Measurements from ENCODE around the gene XPO1. TPM values are rescaled to one million over a fixed set of nuclear protein-coding genes. Genes with fewer than 3 reads are reported as not detected.
"Not testable (repeated sequence)": the region's sequence is repeated elsewhere in the genome, so short reads cannot be mapped to it uniquely, and the experiment has no call there.

XPO1 gene
- total RNA-seq, 1 donor from 2014 or later: 221 TPM

DNA sequence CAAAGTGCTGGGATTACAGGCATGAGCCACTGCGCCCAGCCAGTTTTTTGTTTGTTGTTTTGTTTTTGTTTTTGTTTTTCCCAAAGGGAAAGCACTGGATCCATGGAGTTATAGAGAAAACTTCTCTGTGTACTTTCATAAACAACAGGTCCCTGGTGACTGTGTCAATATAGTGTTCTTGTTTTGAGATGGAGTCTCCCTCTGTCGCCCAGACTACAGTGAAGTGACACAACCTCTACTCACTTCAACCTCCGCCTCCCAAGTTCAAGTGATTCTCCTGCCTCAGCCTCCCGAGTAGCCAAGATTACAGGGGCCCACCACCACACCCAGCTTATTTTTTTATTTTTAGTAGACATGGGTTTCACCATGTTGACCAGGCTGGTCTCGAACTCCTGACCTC is 83.8 kb downstream of the XPO1 start:
- peaks cover 19% of the 10 kb centered on the region for H3K4me1 Mint-ChIP-seq (ENCODE audit: low read depth)
- H3K36me3 Mint-ChIP-seq (ENCODE audit: low read depth): peaks cover 38% of the 10 kb centered on the region
- intact Hi-C loops (cut with micrococcal nuclease): no loop called here
- no peak overlapping the region for H3K27ac Mint-ChIP-seq
- no peak overlapping the region for H3K4me3 Mint-ChIP-seq (ENCODE audit: low read depth)
- no peaks in the 10 kb centered on the region for H3K27me3 Mint-ChIP-seq (ENCODE audit: low read depth)
- no peak for DNase-seq (ENCODE audit: low spot score)
- H3K9me3 Mint-ChIP-seq: peaks cover 10% of the 10 kb centered on the region

DNA sequence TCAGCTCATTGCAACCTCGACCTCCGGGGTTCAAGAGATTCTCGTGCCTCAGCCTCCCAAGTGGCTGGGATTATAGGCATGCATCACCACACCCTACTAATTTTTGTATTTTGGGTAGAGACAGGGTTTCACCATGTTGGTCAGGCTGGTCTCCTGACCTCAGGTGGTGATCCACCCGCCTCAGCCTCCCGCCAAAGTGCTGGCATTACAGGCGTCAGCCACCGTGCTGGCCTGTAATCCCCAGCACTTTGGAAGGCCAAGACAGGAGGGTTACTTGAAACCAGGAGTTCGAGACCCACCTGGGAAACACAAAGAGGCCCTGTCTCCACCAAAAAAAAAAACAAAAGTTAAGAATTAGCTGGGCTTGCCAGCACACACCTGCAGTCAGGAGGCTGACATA is 85.8 kb downstream of the XPO1 start:
- DNase-seq (ENCODE audit: low spot score): no peak
- no peak overlapping the region for H3K27ac Mint-ChIP-seq

DNA sequence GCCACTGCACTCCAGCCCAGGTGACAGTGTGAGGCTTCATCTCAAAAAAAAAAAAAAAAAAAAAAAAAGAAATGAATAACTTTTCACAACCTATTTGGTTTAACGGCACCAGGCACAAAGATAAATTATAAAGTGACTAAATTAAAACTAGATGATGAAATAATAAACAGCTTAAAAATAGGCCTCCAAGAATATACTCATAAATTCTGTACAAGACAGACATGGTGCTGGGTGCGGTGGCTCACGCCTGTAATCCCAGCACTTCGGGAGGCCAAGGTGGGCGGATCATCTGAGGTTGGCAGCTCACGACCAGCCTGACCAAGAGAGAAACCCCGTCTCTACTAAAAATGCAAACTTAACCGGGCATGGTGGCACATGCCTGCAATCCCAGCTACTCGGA is 87.0 kb downstream of the XPO1 start:
- peaks cover 4% of the 10 kb centered on the region for H3K4me1 Mint-ChIP-seq (ENCODE audit: low read depth)
- no peak overlapping the region for H3K27ac Mint-ChIP-seq
- no peak for DNase-seq (ENCODE audit: low spot score)
- intact Hi-C loops (cut with micrococcal nuclease): no loop called here
- H3K27me3 Mint-ChIP-seq (ENCODE audit: low read depth): no peaks in the 10 kb centered on the region
- H3K36me3 Mint-ChIP-seq (ENCODE audit: low read depth): peaks cover 42% of the 10 kb centered on the region
- no peak overlapping the region for H3K4me3 Mint-ChIP-seq (ENCODE audit: low read depth)
- H3K9me3 Mint-ChIP-seq: peaks cover 16% of the 10 kb centered on the region

More for the DNA sequence above, 85.8 kb downstream of the XPO1 start:
- Mint-ChIP-seq H3K27me3 (ENCODE audit: low read depth) (no peaks in the 10 kb centered on the region), H3K4me3 (ENCODE audit: low read depth) (no peak overlapping the region), H3K36me3 (ENCODE audit: low read depth) (peaks cover 42% of the 10 kb centered on the region), H3K4me1 (ENCODE audit: low read depth) (peaks cover 8% of the 10 kb centered on the region), H3K9me3 (peaks cover 16% of the 10 kb centered on the region)
- intact Hi-C loops (cut with micrococcal nuclease): no loop called here

DNA sequence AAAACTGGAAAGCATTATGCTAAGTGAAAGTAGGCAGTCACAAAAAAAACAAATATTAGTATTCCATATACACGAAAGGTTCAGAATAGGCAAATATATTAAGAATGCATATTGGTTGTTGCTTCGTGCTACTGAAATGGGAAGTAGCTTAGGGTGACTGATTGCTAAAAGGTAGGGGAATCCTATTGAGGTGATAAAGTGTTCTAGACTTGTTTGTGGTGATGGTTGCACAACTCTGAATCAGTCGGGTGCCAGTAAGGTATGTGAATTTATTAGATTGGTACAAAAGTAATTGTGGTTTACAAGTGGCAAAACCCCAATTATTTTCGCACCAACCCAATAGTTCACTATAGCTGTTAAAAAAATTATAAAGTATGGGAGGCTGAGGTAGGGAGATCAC is 88.0 kb downstream of the XPO1 start:
- Mint-ChIP-seq H3K9me3 (peaks cover 16% of the 10 kb centered on the region), H3K4me3 (ENCODE audit: low read depth) (no peak overlapping the region), H3K27ac (no peak overlapping the region), H3K27me3 (ENCODE audit: low read depth) (no peaks in the 10 kb centered on the region), H3K4me1 (ENCODE audit: low read depth) (no peaks in the 10 kb centered on the region), H3K36me3 (ENCODE audit: low read depth) (peaks cover 33% of the 10 kb centered on the region)
- DNase-seq (ENCODE audit: low spot score): no peak
- intact Hi-C loops (cut with micrococcal nuclease): no loop called here

DNA sequence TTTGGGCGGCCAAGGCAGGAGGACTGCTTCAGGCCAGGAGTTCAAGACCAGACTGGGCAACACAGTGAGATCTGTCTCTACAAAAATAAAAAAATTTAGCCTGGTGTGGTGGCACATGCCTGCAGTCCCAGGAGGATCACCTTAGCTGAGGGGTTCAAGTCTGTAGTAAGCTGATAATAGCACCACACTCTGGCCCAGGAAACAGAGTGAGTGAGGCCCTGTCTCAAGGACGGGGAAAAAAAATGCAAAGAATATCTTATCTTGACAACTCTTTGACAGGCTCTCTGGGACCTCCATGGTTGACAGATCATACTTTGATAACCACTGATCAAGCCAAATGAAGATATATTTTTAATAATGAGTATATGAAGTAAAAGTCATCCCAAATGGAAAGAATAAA is 89.9 kb downstream of the XPO1 start:
- Mint-ChIP-seq H3K27ac (no peak overlapping the region), H3K27me3 (ENCODE audit: low read depth) (no peaks in the 10 kb centered on the region), H3K9me3 (peaks cover 16% of the 10 kb centered on the region), H3K36me3 (ENCODE audit: low read depth) (peaks cover 46% of the 10 kb centered on the region), H3K4me3 (ENCODE audit: low read depth) (no peak overlapping the region), H3K4me1 (ENCODE audit: low read depth) (peaks cover 6% of the 10 kb centered on the region)
- intact Hi-C loops (cut with micrococcal nuclease): no loop called here
- no peak for DNase-seq (ENCODE audit: low spot score)

DNA sequence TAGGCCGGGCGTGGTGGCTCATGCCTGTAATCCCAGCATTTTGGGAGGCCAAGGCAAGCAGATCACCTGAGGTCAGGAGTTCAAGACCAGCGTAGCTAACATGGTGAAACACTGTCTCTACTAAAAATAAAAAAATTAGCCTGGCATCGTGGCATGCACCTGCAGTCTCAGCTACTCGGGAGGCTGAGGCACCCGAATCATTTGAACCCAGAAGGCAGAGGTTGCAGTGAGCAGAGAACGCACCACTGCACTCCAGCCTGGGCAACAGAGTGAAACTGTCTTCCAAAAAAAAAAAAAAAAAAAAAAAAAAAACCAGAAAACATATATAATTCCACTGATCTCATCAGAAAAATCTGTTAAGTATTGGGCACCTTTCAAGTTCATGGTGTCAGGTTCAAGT is 91.2 kb downstream of the XPO1 start:
- Mint-ChIP-seq H3K4me1 (ENCODE audit: low read depth) (peaks cover 16% of the 10 kb centered on the region), H3K36me3 (ENCODE audit: low read depth) (peaks cover 46% of the 10 kb centered on the region), H3K9me3 (peaks cover 16% of the 10 kb centered on the region)
- H3K27ac Mint-ChIP-seq; intact Hi-C loops (cut with micrococcal nuclease); H3K4me3 Mint-ChIP-seq (ENCODE audit: low read depth); H3K27me3 Mint-ChIP-seq (ENCODE audit: low read depth); DNase-seq (ENCODE audit: low spot score): not testable (repeated sequence)

DNA sequence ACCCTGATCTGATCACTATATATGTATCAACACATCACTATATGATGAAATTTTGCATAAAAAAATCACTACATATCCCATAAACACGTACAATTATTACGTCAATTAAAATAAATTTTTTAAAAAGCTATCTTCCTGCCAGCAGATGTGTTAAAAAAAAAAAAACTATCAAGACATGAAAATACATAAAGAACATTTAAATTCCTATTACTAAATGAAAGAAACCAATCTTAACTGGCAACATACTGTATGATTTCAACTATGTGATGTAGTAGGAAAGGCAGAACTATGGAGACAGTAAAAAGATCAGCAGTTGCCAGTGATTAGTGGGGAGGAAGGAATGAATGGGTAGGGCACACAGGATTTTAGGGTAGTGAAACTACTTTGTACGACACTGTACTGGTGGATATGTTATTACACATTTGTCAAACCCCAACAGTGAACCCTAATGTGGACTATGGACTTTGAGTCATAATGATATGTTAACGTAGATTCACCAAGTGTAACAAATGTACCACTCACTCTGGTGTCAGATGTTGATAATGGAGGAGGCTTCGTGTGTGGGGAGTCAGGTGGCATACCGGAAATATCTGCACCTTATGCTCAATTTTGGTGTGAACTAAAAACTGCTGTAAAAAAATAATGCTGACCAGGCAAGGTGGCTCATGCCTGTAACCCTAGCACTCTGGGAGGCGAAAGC is 94.7 kb downstream of the XPO1 start:
- no peak for DNase-seq (ENCODE audit: low spot score)
- peaks cover 27% of the 10 kb centered on the region for H3K4me1 Mint-ChIP-seq (ENCODE audit: low read depth)
- H3K27ac Mint-ChIP-seq: no peak overlapping the region
- peaks cover 3% of the 10 kb centered on the region for H3K9me3 Mint-ChIP-seq
- intact Hi-C loops (cut with micrococcal nuclease): no loop called here
- no peak overlapping the region for H3K4me3 Mint-ChIP-seq (ENCODE audit: low read depth)
- peaks cover 32% of the 10 kb centered on the region for H3K36me3 Mint-ChIP-seq (ENCODE audit: low read depth)
- H3K27me3 Mint-ChIP-seq (ENCODE audit: low read depth): no peaks in the 10 kb centered on the region

DNA sequence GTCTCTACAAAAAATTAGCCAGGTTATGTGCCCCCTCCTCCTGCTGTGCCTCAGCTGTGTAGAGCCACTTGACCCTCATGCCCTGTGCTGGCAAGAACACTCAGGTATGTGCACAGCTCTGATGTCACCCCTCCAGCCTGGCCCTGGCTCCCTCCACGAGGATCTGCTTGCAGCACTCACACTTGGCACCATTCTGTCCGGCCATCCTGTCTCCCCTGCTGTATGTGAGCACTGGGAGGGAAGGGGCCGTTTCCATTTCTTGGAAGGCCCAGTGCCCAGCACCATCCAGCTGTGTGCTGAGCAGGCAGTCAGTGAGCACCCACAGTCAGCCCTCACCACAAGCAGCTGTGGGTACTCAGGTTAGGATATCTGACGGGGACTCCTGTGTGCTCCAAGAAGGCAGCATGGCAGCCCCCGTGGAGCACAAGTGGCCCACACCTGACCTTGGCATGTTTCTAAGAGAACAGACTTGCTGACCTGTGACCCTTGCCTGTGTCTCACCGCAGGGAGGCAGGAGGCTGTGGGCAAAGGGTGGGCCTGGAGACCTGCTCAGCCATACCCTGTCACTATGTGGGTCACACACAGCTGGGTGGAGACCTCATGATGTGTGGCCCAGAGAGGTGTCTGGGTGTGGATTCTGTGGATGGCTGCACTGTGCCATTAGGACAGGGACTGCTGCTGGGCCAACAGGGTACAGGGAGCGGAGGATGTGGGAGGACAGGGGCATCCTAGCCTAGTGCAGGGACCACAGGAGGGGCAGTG is 98.7 kb downstream of the XPO1 start:
- peaks cover 22% of the 10 kb centered on the region for H3K9me3 Mint-ChIP-seq
- H3K4me3 Mint-ChIP-seq (ENCODE audit: low read depth): no peak overlapping the region
- peaks cover 44% of the 10 kb centered on the region for H3K36me3 Mint-ChIP-seq (ENCODE audit: low read depth)
- H3K27me3 Mint-ChIP-seq (ENCODE audit: low read depth): no peaks in the 10 kb centered on the region
- no peak overlapping the region for H3K27ac Mint-ChIP-seq
- peaks cover 49% of the 10 kb centered on the region for H3K4me1 Mint-ChIP-seq (ENCODE audit: low read depth)
- no peak for DNase-seq (ENCODE audit: low spot score)
- intact Hi-C loops (cut with micrococcal nuclease): no loop called here

DNA sequence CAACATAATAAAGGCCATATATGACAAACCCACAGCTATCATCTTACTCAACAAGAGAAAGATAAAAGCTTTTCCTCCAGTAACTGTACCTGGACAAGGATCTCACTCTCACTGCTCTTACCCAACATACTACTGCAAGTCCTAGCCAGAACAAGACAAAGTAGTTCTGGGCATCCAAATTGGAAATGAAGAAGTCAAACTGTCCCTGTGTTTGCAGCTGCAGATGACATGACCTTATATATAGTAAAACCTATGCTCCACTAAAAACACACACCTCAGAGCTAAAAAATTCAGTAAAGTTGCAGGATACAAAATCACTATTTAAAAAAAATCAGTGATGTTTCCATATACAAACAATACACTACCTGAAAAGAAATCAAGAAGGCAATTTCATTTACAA is 99.5 kb downstream of the XPO1 start:
- no peak overlapping the region for H3K27ac Mint-ChIP-seq
- intact Hi-C loops (cut with micrococcal nuclease): no loop called here
- H3K9me3 Mint-ChIP-seq: peaks cover 22% of the 10 kb centered on the region
- peaks cover 39% of the 10 kb centered on the region for H3K36me3 Mint-ChIP-seq (ENCODE audit: low read depth)
- H3K27me3 Mint-ChIP-seq (ENCODE audit: low read depth): no peaks in the 10 kb centered on the region
- H3K4me3 Mint-ChIP-seq (ENCODE audit: low read depth): no peak overlapping the region
- H3K4me1 Mint-ChIP-seq (ENCODE audit: low read depth): peaks cover 52% of the 10 kb centered on the region
- DNase-seq (ENCODE audit: low spot score): no peak

DNA sequence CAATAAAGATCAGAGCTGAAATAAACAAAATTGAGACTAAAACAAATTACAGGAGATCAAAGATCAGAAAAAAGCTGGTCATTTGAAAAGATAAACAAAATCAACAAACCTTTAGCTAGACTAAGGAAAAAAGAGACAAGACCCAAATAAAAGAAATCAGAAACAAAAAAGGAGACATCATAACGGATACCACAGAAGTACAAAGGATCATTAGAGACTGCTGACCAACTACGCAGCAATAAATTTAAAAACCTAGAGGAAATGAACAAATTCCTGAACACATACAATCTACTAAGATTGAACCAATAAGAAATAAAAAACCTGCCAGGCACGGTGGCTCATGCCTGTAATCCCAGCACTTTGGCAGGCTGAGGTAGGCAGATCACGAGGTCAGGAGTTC is 101.0 kb downstream of the XPO1 start:
- DNase-seq (ENCODE audit: low spot score): no peak
- H3K27ac Mint-ChIP-seq: no peak overlapping the region
- H3K9me3 Mint-ChIP-seq: peaks cover 22% of the 10 kb centered on the region
- intact Hi-C loops (cut with micrococcal nuclease): no loop called here
- peaks cover 31% of the 10 kb centered on the region for H3K36me3 Mint-ChIP-seq (ENCODE audit: low read depth)
- no peaks in the 10 kb centered on the region for H3K27me3 Mint-ChIP-seq (ENCODE audit: low read depth)
- no peak overlapping the region for H3K4me3 Mint-ChIP-seq (ENCODE audit: low read depth)
- peaks cover 47% of the 10 kb centered on the region for H3K4me1 Mint-ChIP-seq (ENCODE audit: low read depth)

DNA sequence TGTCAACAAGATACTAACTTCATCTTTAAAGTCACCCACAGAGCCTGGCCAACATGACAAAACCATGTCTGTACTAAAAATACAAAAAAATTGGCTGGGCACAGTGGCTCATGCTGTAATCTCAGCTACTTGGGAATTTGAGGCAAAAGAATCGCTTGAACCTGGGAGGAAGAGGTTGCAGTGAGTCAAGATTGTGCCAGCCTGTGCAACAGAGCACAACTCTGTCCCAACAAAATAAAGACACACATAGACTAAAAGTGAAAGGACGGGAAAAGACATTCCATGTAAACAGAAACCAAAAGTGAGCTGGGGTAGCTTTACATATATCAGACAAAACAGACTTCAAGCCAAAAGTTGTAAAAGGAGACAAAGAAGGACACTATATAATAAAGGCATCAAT is 102.1 kb downstream of the XPO1 start:
- H3K27me3 Mint-ChIP-seq (ENCODE audit: low read depth): no peaks in the 10 kb centered on the region
- H3K4me1 Mint-ChIP-seq (ENCODE audit: low read depth): peaks cover 42% of the 10 kb centered on the region
- H3K9me3 Mint-ChIP-seq: peaks cover 22% of the 10 kb centered on the region
- H3K27ac Mint-ChIP-seq: no peak overlapping the region
- no peak for DNase-seq (ENCODE audit: low spot score)
- H3K4me3 Mint-ChIP-seq (ENCODE audit: low read depth): no peak overlapping the region
- H3K36me3 Mint-ChIP-seq (ENCODE audit: low read depth): peaks cover 29% of the 10 kb centered on the region
- intact Hi-C loops (cut with micrococcal nuclease): no loop called here

DNA sequence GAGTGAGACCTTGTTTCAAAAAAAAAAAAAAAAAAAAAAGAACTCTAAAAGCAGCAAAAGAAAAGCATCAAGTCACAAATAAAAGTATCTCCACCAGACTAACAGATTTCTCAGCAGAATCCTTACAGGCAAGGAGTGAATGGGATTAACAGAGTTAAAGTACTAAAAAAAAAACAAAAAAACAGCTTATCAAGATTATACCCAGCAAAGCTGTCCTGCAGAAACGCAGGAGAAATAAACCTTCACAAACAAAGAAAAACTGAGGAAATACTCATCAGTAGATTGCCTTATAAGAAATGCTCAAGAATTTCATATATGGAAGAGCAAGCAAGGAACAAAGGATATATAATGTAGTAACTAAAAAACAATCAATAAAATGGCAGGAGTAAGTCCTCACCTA is 102.9 kb downstream of the XPO1 start:
- H3K9me3 Mint-ChIP-seq: peaks cover 22% of the 10 kb centered on the region
- peaks cover 44% of the 10 kb centered on the region for H3K4me1 Mint-ChIP-seq (ENCODE audit: low read depth)
- H3K27ac Mint-ChIP-seq: no peak overlapping the region
- no peaks in the 10 kb centered on the region for H3K27me3 Mint-ChIP-seq (ENCODE audit: low read depth)
- H3K4me3 Mint-ChIP-seq (ENCODE audit: low read depth): no peak overlapping the region
- peaks cover 29% of the 10 kb centered on the region for H3K36me3 Mint-ChIP-seq (ENCODE audit: low read depth)
- intact Hi-C loops (cut with micrococcal nuclease): no loop called here
- no peak for DNase-seq (ENCODE audit: low spot score)

DNA sequence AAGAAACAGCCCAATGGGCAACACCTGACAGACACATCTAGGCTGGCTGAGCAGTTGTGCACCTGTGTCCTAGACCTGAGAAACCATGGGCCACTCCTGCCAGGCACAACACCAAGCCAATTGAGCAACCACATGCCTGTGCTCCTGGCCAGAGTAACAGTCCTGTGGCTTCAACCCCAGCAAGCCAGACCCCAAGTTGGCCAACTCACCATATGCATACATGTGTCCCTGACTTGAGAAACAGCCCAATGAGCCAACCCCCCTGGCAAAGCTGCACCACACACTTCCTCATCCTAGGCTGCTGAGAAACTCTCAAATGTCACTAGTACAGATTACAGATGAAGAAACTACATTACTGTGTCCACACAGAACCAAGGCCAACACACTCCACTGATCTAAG is 103.8 kb downstream of the XPO1 start:
- Mint-ChIP-seq H3K9me3 (peaks cover 22% of the 10 kb centered on the region), H3K4me1 (ENCODE audit: low read depth) (peaks cover 43% of the 10 kb centered on the region), H3K36me3 (ENCODE audit: low read depth) (peaks cover 26% of the 10 kb centered on the region), H3K4me3 (ENCODE audit: low read depth) (no peak overlapping the region), H3K27me3 (ENCODE audit: low read depth) (no peaks in the 10 kb centered on the region), H3K27ac (no peak overlapping the region)
- intact Hi-C loops (cut with micrococcal nuclease): no loop called here
- no peak for DNase-seq (ENCODE audit: low spot score)
